Endothelial cell of umbilical vein (primary cell): ENCODE measurements around the gene SLF1. TPM values are rescaled to one million over a fixed set of nuclear protein-coding genes. Genes with fewer than 3 reads are reported as not detected.

ENCODE experiments used
- BruUV-seq: library from RNA; stranded (reverse); fragments of 400-500 nt; replicated peaks from 2 replicates; lab custom pipeline; 2021; lab: Mats Ljungman, UMichigan
- CTCF ChIA-PET: fragments of 300-600, 350-600 bp; sonication (Branson Sonifier 250); formaldehyde crosslinking; loops from one replicate; lab custom pipeline; 2021; ENCODE audit warnings: antibody characterized with exemption, inconsistent platforms; lab: Charles Lee
- POLR2A ChIA-PET: fragments of 300-600, 350-600 bp; sonication (Branson Sonifier 250); formaldehyde crosslinking; loops from one replicate; lab custom pipeline; 2021; ENCODE audit warnings: antibody characterized with exemption, inconsistent platforms; lab: Charles Lee
- DNase-seq: peaks from one replicate; pipeline ENCODE4 v3.0.0-alpha.2; 2011; ENCODE audit warnings: low read depth, low spot score
- FAIRE-seq: peaks from 2 replicates; lab custom pipeline; 2011; peaks lifted over from hg19 to GRCh38; lab: Jason Lieb, UNC
- H2AFZ ChIP-seq: 2 replicates; pipeline ENCODE4 v1.6.0; 2012; ENCODE audit warnings: low read depth, low read length, control low read depth, inconsistent platforms
- H3K27ac ChIP-seq: 2 replicates; pipeline ENCODE4 v1.5.1; 2011; ENCODE audit warnings: low read depth, mild to moderate bottlenecking, control low read depth, low read length, moderate library complexity; ENCODE audit not compliant: insufficient read depth
- H3K27me3 ChIP-seq, 2 experiments: 2 replicates each; pipeline versions ENCODE4 v1.6.0 to v1.6.1; 2011; ENCODE audit warnings: low read length in 2 of 2, mixed read lengths in 1 of 2; ENCODE audit not compliant: control insufficient read depth in 2 of 2, insufficient read depth in 2 of 2
- H3K36me3 ChIP-seq, 2 experiments: 2 replicates in 1 of 2; 3 replicates in 1 of 2; pipeline ENCODE4 v1.5.1; 2011; ENCODE audit warnings: low read length in 2 of 2, mild to moderate bottlenecking in 1 of 2, moderate library complexity in 1 of 2; ENCODE audit not compliant: control insufficient read depth in 2 of 2, insufficient read depth in 2 of 2; ENCODE audit errors: extremely low read depth in 1 of 2
- H3K4me1 ChIP-seq: 3 replicates; pipeline ENCODE4 v1.5.1; 2011; ENCODE audit warnings: mild to moderate bottlenecking, low read length; ENCODE audit not compliant: control insufficient read depth, insufficient read depth; ENCODE audit errors: extremely low read depth
- H3K4me2 ChIP-seq: 2 replicates; pipeline ENCODE4 v1.6.1; 2011; ENCODE audit warnings: low read length, control low read depth, mixed read lengths; ENCODE audit not compliant: insufficient read depth
- H3K4me3 ChIP-seq, 3 experiments: fragments of 200-600 bp in 1 of 3; sonication (generic), shearing (Covaris generic) in 1 of 3; replicated peaks in 1 of 3; 2 replicates each; pipeline ENCODE4 v1.5.1; 2011 to 2016; ENCODE audit warnings: control low read depth in 3 of 3, low read length in 3 of 3, mild to moderate bottlenecking in 2 of 3, inconsistent platforms in 1 of 3, low read depth in 1 of 3, moderate library complexity in 1 of 3; ENCODE audit not compliant: insufficient read depth in 1 of 3
- H3K79me2 ChIP-seq: 2 replicates; pipeline ENCODE4 v1.6.0; 2012; ENCODE audit warnings: low read length, inconsistent platforms; ENCODE audit not compliant: control insufficient read depth, insufficient read depth
- H3K9ac ChIP-seq: replicated peaks from 2 replicates; pipeline ENCODE3; 2011; ENCODE audit warnings: low read length, control low read depth; ENCODE audit not compliant: insufficient read depth; ENCODE audit errors: extremely low read depth
- H3K9me1 ChIP-seq: replicated peaks from 3 replicates; pipeline ENCODE4 v1.6.0; 2011; ENCODE audit warnings: mild to moderate bottlenecking, low read length; ENCODE audit not compliant: control insufficient read depth, insufficient read depth; ENCODE audit errors: extremely low read depth
- H3K9me3 ChIP-seq: replicated peaks from 2 replicates; pipeline ENCODE4 v1.5.1; 2012; ENCODE audit warnings: low read length, inconsistent platforms; ENCODE audit not compliant: control insufficient read depth, insufficient read depth
- H4K20me1 ChIP-seq: replicated peaks from 2 replicates; pipeline ENCODE3; 2011; ENCODE audit warnings: mild to moderate bottlenecking, low read length; ENCODE audit not compliant: control insufficient read depth, insufficient read depth; ENCODE audit errors: extremely low read depth
- EZH2 ChIP-seq: IDR thresholded peaks from 2 replicates; pipeline ENCODE4 v1.6.1; 2012; ENCODE audit warnings: borderline replicate concordance, low read depth, mild to moderate bottlenecking, moderate library complexity, low read length, inconsistent platforms; ENCODE audit not compliant: severe bottlenecking
- GATA2 ChIP-seq: IDR thresholded peaks from 2 replicates; pipeline ENCODE4 v1.7.0; 2011; ENCODE audit warnings: low read depth, mild to moderate bottlenecking, moderate library complexity, mixed read lengths, low read length; ENCODE audit not compliant: insufficient read length, insufficient read depth
- JUN ChIP-seq: IDR thresholded peaks from 2 replicates; pipeline ENCODE4 v1.6.1; 2011; ENCODE audit warnings: borderline replicate concordance, low read depth; ENCODE audit not compliant: insufficient read length, insufficient read depth
- MAX ChIP-seq: IDR thresholded peaks from 2 replicates; pipeline ENCODE4 v1.6.1; 2011; ENCODE audit not compliant: insufficient read depth, insufficient read length
- POLR2AphosphoS5 ChIP-seq: IDR thresholded peaks from 2 replicates; pipeline ENCODE4 v1.6.1; 2012; ENCODE audit warnings: low read depth, mild to moderate bottlenecking, control low read depth, low read length, moderate library complexity; ENCODE audit not compliant: insufficient read depth
- dilution Hi-C: fragments of 300-500 bp; cut with MboI; formaldehyde crosslinking; loops from one replicate; pipeline ENCODE4 v1.15.0; 2019; ENCODE audit warnings: low sequenced_read_pairs; ENCODE audit not compliant: extremely low pct_ligation_motif_present
- intact Hi-C: fragments of 100-400 bp; cut with micrococcal nuclease; formaldehyde crosslinking; loops from one replicate; pipeline ENCODE4 v1.10.0; 2022
- polyA plus RNA-seq, 4 experiments: library from polyadenylated mRNA; depleted of rRNA in 3 of 4; stranded (reverse) in 3 of 4; unstranded in 1 of 4; fragments of >200 nt; gene quantifications; 2 replicates each; pipeline versions ENCODE4 v1.2.1 to v1.2.3, GENCODE V29; 2011 to 2012; ENCODE audit warnings: missing spikeins in 1 of 4
- total RNA-seq: library from RNA; stranded (reverse); gene quantifications from 2 replicates; pipeline ENCODE4 v1.2.3, GENCODE V29; 2021
- TF ChIP-seq, protein P1 (sequence below), 2 donors: IDR thresholded peaks; 1 replicate in 1 of 2; 2 replicates in 1 of 2; pipeline ENCODE4 v1.5.1; 2011; ENCODE audit warnings: low read length in 2 of 2, mild to moderate bottlenecking in 2 of 2, moderate library complexity in 2 of 2, control low read depth in 1 of 2, inconsistent platforms in 1 of 2, low read depth in 1 of 2; ENCODE audit not compliant: insufficient read depth in 1 of 2; ENCODE audit errors: extremely low read depth in 1 of 2

Gene SLF1
- total and polyA plus RNA-seq, 2 donors (not counting 3 experiments of a cell fraction or from before 2014, with no cell fraction given): 1.4 to 8.5 TPM

GRCh38 chr5:94725142-94725541 lies 106.7 kb downstream of the SLF1 start:
- intact Hi-C loops (no loop called here), dilution Hi-C loops (no loop called here)

More at GRCh38 chr5:94725142-94725541, 106.7 kb downstream of the SLF1 start:
- Histone ChIP-seq H3K9ac (no peak overlapping the region), H3K4me1 (no peaks in the 10 kb centered on the region), H3K4me3 (no peak overlapping the region), H3K27me3 (no peaks in the 10 kb centered on the region), H3K9me3 (no peaks in the 10 kb centered on the region), H3K4me2 (no peak overlapping the region), H4K20me1 (no peaks in the 10 kb centered on the region), H3K79me2 (no peaks in the 10 kb centered on the region), H3K36me3 (no peaks in the 10 kb centered on the region), H2AFZ (no peak overlapping the region), H3K9me1 (no peaks in the 10 kb centered on the region), H3K27ac (no peak overlapping the region)
- DNase-seq (no peak), FAIRE-seq (no peak)
- CTCF ChIA-PET: interaction anchor here (1.0 to 2.3 kb wide), 3 partner anchors 13 to 200 kb away, joined by 3 to 17 read pairs (median 3); no protein-coding TSS in a partner anchor
- BruUV-seq: no TSS peak
- no peak for TF ChIP-seq GATA2
- no peak for TF ChIP-seq POLR2AphosphoS5
- no peak for TF ChIP-seq EZH2
- no peak for TF ChIP-seq MAX
- TF ChIP-seq JUN: no peak
- TF ChIP-seq, protein P1, sequence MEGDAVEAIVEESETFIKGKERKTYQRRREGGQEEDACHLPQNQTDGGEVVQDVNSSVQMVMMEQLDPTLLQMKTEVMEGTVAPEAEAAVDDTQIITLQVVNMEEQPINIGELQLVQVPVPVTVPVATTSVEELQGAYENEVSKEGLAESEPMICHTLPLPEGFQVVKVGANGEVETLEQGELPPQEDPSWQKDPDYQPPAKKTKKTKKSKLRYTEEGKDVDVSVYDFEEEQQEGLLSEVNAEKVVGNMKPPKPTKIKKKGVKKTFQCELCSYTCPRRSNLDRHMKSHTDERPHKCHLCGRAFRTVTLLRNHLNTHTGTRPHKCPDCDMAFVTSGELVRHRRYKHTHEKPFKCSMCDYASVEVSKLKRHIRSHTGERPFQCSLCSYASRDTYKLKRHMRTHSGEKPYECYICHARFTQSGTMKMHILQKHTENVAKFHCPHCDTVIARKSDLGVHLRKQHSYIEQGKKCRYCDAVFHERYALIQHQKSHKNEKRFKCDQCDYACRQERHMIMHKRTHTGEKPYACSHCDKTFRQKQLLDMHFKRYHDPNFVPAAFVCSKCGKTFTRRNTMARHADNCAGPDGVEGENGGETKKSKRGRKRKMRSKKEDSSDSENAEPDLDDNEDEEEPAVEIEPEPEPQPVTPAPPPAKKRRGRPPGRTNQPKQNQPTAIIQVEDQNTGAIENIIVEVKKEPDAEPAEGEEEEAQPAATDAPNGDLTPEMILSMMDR (IDR thresholded peaks at IDR 0.05; ENCODE audit: extremely low read depth in 1 of 2, insufficient read depth in 1 of 2, low read depth in 1 of 2, low read length in 2 of 2): no peak
- POLR2A ChIA-PET: no interaction called here
